ENCODE results near the gene SLC10A1.
"Not testable (repeated sequence)": the region's sequence is repeated elsewhere in the genome, so short reads cannot be mapped to it uniquely, and the experiment has no call there.

Gene SLC10A1

GRCh38 chr14:69827560-69827959, 30.5 kb upstream of the SLC10A1 start:
- Histone ChIP-seq H3K9me3 (ENCODE audit: control insufficient read depth, low read length) (no peaks in the 10 kb centered on the region), H3K4me3 (ENCODE audit: extremely low read depth, insufficient read depth, low read length, poor library complexity, severe bottlenecking) (no peak overlapping the region)
- WGBS, 2 experiments (ENCODE audit: insufficient coverage in 2 of 2) = 90 to 92% methylated on average over 3 to 4 of the region's 4 CpGs

GRCh38 chr14:69822456-69822855, 25.4 kb upstream of the SLC10A1 start:
- Histone ChIP-seq H3K36me3 (ENCODE audit: control insufficient read depth, insufficient read depth, low read length) (no peaks in the 10 kb centered on the region), H3K4me3 (ENCODE audit: extremely low read depth, insufficient read depth, low read length, poor library complexity, severe bottlenecking) (no peak overlapping the region), H3K9me3 (ENCODE audit: control insufficient read depth, low read length) (no peaks in the 10 kb centered on the region), H3K4me1 (ENCODE audit: control insufficient read depth, insufficient read depth, low read length, poor library complexity, severe bottlenecking) (no peaks in the 10 kb centered on the region), H3K27ac (ENCODE audit: low read depth, low read length, severe bottlenecking) (no peak overlapping the region)
- WGBS, 2 experiments (ENCODE audit: insufficient coverage in 2 of 2) = 64 to 79% methylated on average over 4 of the region's 6 CpGs

More at GRCh38 chr14:69827560-69827959, 30.5 kb upstream of the SLC10A1 start:
- no peak overlapping the region for H3K27ac ChIP-seq (ENCODE audit: low read depth, low read length, severe bottlenecking)
- no peaks in the 10 kb centered on the region for H3K4me1 ChIP-seq (ENCODE audit: control insufficient read depth, insufficient read depth, low read length, poor library complexity, severe bottlenecking)
- H3K36me3 ChIP-seq (ENCODE audit: control insufficient read depth, insufficient read depth, low read length) = no peaks in the 10 kb centered on the region

GRCh38 chr14:69820991-69821390, 23.9 kb upstream of the SLC10A1 start:
- WGBS, 2 experiments (ENCODE audit: insufficient coverage in 2 of 2) = 75 to 100% methylated on average over 1 of the region's 2 CpGs
- Histone ChIP-seq H3K36me3 (ENCODE audit: control insufficient read depth, insufficient read depth, low read length) (no peaks in the 10 kb centered on the region), H3K4me3 (ENCODE audit: extremely low read depth, insufficient read depth, low read length, poor library complexity, severe bottlenecking) (no peak overlapping the region), H3K27ac (ENCODE audit: low read depth, low read length, severe bottlenecking) (no peak overlapping the region), H3K4me1 (ENCODE audit: control insufficient read depth, insufficient read depth, low read length, poor library complexity, severe bottlenecking) (no peaks in the 10 kb centered on the region), H3K9me3 (ENCODE audit: control insufficient read depth, low read length) (no peaks in the 10 kb centered on the region)

GRCh38 chr14:69819607-69820006, 22.6 kb upstream of the SLC10A1 start:
- 79 to 87% methylated on average over 6 to 8 of the region's 8 CpGs for WGBS, 2 experiments (ENCODE audit: insufficient coverage in 2 of 2)
- Histone ChIP-seq H3K4me1 (ENCODE audit: control insufficient read depth, insufficient read depth, low read length, poor library complexity, severe bottlenecking) (no peaks in the 10 kb centered on the region), H3K36me3 (ENCODE audit: control insufficient read depth, insufficient read depth, low read length) (no peaks in the 10 kb centered on the region)

GRCh38 chr14:69818758-69819191, 21.7 kb upstream of the SLC10A1 start:
- Histone ChIP-seq H3K27ac (ENCODE audit: low read depth, low read length, severe bottlenecking) (no peak overlapping the region), H3K4me3 (ENCODE audit: extremely low read depth, insufficient read depth, low read length, poor library complexity, severe bottlenecking) (no peak overlapping the region), H3K36me3 (ENCODE audit: control insufficient read depth, insufficient read depth, low read length) (no peaks in the 10 kb centered on the region), H3K9me3 (ENCODE audit: control insufficient read depth, low read length) (no peaks in the 10 kb centered on the region), H3K4me1 (ENCODE audit: control insufficient read depth, insufficient read depth, low read length, poor library complexity, severe bottlenecking) (no peaks in the 10 kb centered on the region)
- 14 to 25% methylated on average over 4 to 9 of the region's 11 CpGs for WGBS, 2 experiments (ENCODE audit: insufficient coverage in 2 of 2)

More at GRCh38 chr14:69819607-69820006, 22.6 kb upstream of the SLC10A1 start:
- Histone ChIP-seq H3K4me3 (ENCODE audit: extremely low read depth, insufficient read depth, low read length, poor library complexity, severe bottlenecking) (no peak overlapping the region), H3K9me3 (ENCODE audit: control insufficient read depth, low read length) (no peaks in the 10 kb centered on the region), H3K27ac (ENCODE audit: low read depth, low read length, severe bottlenecking) (no peak overlapping the region)

GRCh38 chr14:69816216-69816615, 19.2 kb upstream of the SLC10A1 start:
- WGBS, 2 experiments (ENCODE audit: insufficient coverage in 2 of 2) = 92 to 97% methylated on average over 3 of the region's 5 CpGs

GRCh38 chr14:69815556-69815955, 18.5 kb upstream of the SLC10A1 start:
- Histone ChIP-seq H3K36me3 (ENCODE audit: control insufficient read depth, insufficient read depth, low read length) (no peaks in the 10 kb centered on the region), H3K27ac (ENCODE audit: low read depth, low read length, severe bottlenecking) (no peak overlapping the region), H3K4me3 (ENCODE audit: extremely low read depth, insufficient read depth, low read length, poor library complexity, severe bottlenecking) (no peak overlapping the region), H3K4me1 (ENCODE audit: control insufficient read depth, insufficient read depth, low read length, poor library complexity, severe bottlenecking) (no peaks in the 10 kb centered on the region), H3K9me3 (ENCODE audit: control insufficient read depth, low read length) (no peaks in the 10 kb centered on the region)
- 96 to 98% methylated on average over 5 of the region's 5 CpGs for WGBS, 2 experiments (ENCODE audit: insufficient coverage in 2 of 2)

More at GRCh38 chr14:69816216-69816615, 19.2 kb upstream of the SLC10A1 start:
- H3K36me3 ChIP-seq (ENCODE audit: control insufficient read depth, insufficient read depth, low read length) = no peaks in the 10 kb centered on the region
- H3K4me3 ChIP-seq (ENCODE audit: extremely low read depth, insufficient read depth, low read length, poor library complexity, severe bottlenecking) = no peak overlapping the region
- H3K4me1 ChIP-seq (ENCODE audit: control insufficient read depth, insufficient read depth, low read length, poor library complexity, severe bottlenecking) = no peaks in the 10 kb centered on the region
- H3K27ac ChIP-seq (ENCODE audit: low read depth, low read length, severe bottlenecking) = no peak overlapping the region
- no peaks in the 10 kb centered on the region for H3K9me3 ChIP-seq (ENCODE audit: control insufficient read depth, low read length)

GRCh38 chr14:69814397-69814796, 17.4 kb upstream of the SLC10A1 start:
- Histone ChIP-seq H3K36me3 (ENCODE audit: control insufficient read depth, insufficient read depth, low read length) (no peaks in the 10 kb centered on the region), H3K9me3 (ENCODE audit: control insufficient read depth, low read length) (no peaks in the 10 kb centered on the region), H3K27ac (ENCODE audit: low read depth, low read length, severe bottlenecking) (no peak overlapping the region), H3K4me1 (ENCODE audit: control insufficient read depth, insufficient read depth, low read length, poor library complexity, severe bottlenecking) (no peaks in the 10 kb centered on the region), H3K4me3 (ENCODE audit: extremely low read depth, insufficient read depth, low read length, poor library complexity, severe bottlenecking) (no peak overlapping the region)
- 75 to 94% methylated on average over 2 to 3 of the region's 3 CpGs for WGBS, 2 experiments (ENCODE audit: insufficient coverage in 2 of 2)

- 89 to 96% methylated on average over 5 to 6 of the region's 6 CpGs for WGBS, 2 experiments (ENCODE audit: insufficient coverage in 2 of 2)
- H3K9me3 ChIP-seq (ENCODE audit: control insufficient read depth, low read length); H3K36me3 ChIP-seq (ENCODE audit: control insufficient read depth, insufficient read depth, low read length); H3K27ac ChIP-seq (ENCODE audit: low read depth, low read length, severe bottlenecking); H3K4me3 ChIP-seq (ENCODE audit: extremely low read depth, insufficient read depth, low read length, poor library complexity, severe bottlenecking); H3K4me1 ChIP-seq (ENCODE audit: control insufficient read depth, insufficient read depth, low read length, poor library complexity, severe bottlenecking): not testable (repeated sequence)
These were observed 16.3 kb upstream of the SLC10A1 start for GRCh38 chr14:69813346-69813745.

- no peaks in the 10 kb centered on the region for H3K9me3 ChIP-seq (ENCODE audit: control insufficient read depth, low read length)
- H3K27ac ChIP-seq (ENCODE audit: low read depth, low read length, severe bottlenecking) = no peak overlapping the region
- no peaks in the 10 kb centered on the region for H3K4me1 ChIP-seq (ENCODE audit: control insufficient read depth, insufficient read depth, low read length, poor library complexity, severe bottlenecking)
- H3K4me3 ChIP-seq (ENCODE audit: extremely low read depth, insufficient read depth, low read length, poor library complexity, severe bottlenecking) = no peak overlapping the region
- WGBS, 2 experiments (ENCODE audit: insufficient coverage in 2 of 2) = 89 to 94% methylated on average over 9 of the region's 9 CpGs
- no peaks in the 10 kb centered on the region for H3K36me3 ChIP-seq (ENCODE audit: control insufficient read depth, insufficient read depth, low read length)
These were observed 15.7 kb upstream of the SLC10A1 start for GRCh38 chr14:69812711-69813110.

GRCh38 chr14:69811868-69812252, 14.8 kb upstream of the SLC10A1 start:
- WGBS, 2 experiments (ENCODE audit: insufficient coverage in 2 of 2) = 94 to 96% methylated on average over 10 of the region's 10 CpGs
- no peaks in the 10 kb centered on the region for H3K9me3 ChIP-seq (ENCODE audit: control insufficient read depth, low read length)
- no peak overlapping the region for H3K4me3 ChIP-seq (ENCODE audit: extremely low read depth, insufficient read depth, low read length, poor library complexity, severe bottlenecking)
- H3K4me1 ChIP-seq (ENCODE audit: control insufficient read depth, insufficient read depth, low read length, poor library complexity, severe bottlenecking) = no peaks in the 10 kb centered on the region
- H3K27ac ChIP-seq (ENCODE audit: low read depth, low read length, severe bottlenecking) = no peak overlapping the region
- H3K36me3 ChIP-seq (ENCODE audit: control insufficient read depth, insufficient read depth, low read length) = no peaks in the 10 kb centered on the region

Measured in mesodermal cell (in vitro differentiated cells).